Measurements from ENCODE around the gene GNAS-AS1.

DNA sequence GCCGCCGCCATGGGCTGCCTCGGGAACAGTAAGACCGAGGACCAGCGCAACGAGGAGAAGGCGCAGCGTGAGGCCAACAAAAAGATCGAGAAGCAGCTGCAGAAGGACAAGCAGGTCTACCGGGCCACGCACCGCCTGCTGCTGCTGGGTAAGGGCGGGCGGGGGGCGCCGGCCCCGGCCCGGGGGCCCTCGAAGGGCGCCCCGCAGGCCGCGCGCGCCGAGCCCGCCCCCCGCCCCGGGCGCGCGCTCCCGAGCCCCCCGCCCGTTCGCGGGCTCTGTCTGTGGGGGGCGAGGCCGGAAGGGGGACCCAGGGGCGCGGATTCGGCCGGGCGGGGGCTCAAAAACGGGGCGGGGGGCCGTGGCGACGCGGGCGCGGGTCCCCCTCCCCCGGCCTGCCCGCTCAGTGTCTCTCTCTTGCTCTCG, 41.0 kb upstream of the GNAS-AS1 start:
- TF ChIP-seq BHLHE40 (IDR thresholded peaks at IDR 0.05; ENCODE audit: borderline replicate concordance) (no peak), TARDBP (IDR thresholded peaks at IDR 0.05) (no peak), NFRKB (IDR thresholded peaks at IDR 0.05) (no peak)
